Subcutaneous abdominal adipose tissue (tissue), 5 donors: ENCODE results near the gene ZNF793.
A peak's percentile ranks its signal among the peaks of the same experiment; 100 is the strongest.

Experiments used
- H3K27ac ChIP-seq: one replicate; pipeline ENCODE4 v1.7.0; 2013; ENCODE audit warnings: low read depth, mild to moderate bottlenecking, inconsistent platforms, low read length, moderate library complexity
- H3K27me3 ChIP-seq, 5 donors: one replicate each; pipeline ENCODE4 v1.7.0; 2013; ENCODE audit warnings: low read length in 5 of 5, inconsistent platforms in 1 of 5; ENCODE audit not compliant: control insufficient read depth in 5 of 5, insufficient read depth in 4 of 5
- H3K36me3 ChIP-seq, 5 donors: one replicate each; pipeline ENCODE4 v1.7.0; 2013; ENCODE audit warnings: low read length in 5 of 5; ENCODE audit not compliant: control insufficient read depth in 5 of 5, insufficient read depth in 5 of 5
- H3K4me1 ChIP-seq, 5 donors: one replicate each; pipeline ENCODE4 v1.7.0; 2013; ENCODE audit warnings: low read length in 5 of 5, mild to moderate bottlenecking in 3 of 5, moderate library complexity in 1 of 5; ENCODE audit not compliant: control insufficient read depth in 5 of 5, insufficient read depth in 5 of 5
- H3K4me3 ChIP-seq, 5 donors: one replicate each; pipeline ENCODE4 v1.7.0; 2013; ENCODE audit warnings: low read length in 5 of 5, low read depth in 1 of 5
- H3K9ac ChIP-seq, 5 donors: one replicate each; pipeline ENCODE4 v1.7.0; 2013; ENCODE audit warnings: low read length in 5 of 5, mild to moderate bottlenecking in 4 of 5, moderate library complexity in 3 of 5
- H3K9me3 ChIP-seq, 5 donors: one replicate each; pipeline ENCODE4 v1.7.0; 2013; ENCODE audit warnings: low read length in 5 of 5; ENCODE audit not compliant: control insufficient read depth in 5 of 5
- donor health status: healthy.
- donor health status: healthy.
- donor health status: healthy.
- donor health status: healthy.
- donor health status: healthy.

ZNF793 gene

GRCh38 chr19:37492213-37492612 lies 14.5 kb upstream of the ZNF793 start:
- Histone ChIP-seq H3K4me1 (no peaks in the 10 kb centered on the region), H3K27me3 (no peaks in the 10 kb centered on the region), H3K36me3 (no peaks in the 10 kb centered on the region), H3K9me3 (peaks cover 25 to 72% (median 61%) of the 10 kb centered on the region in 5 donors), H3K27ac (no peak overlapping the region), H3K9ac (no peak overlapping the region), H3K4me3 (peak overlapping the region in 2 of 5 donors; percentile 10 to 15)

GRCh38 chr19:37505958-37506386 lies 767 bp upstream of the ZNF793 start:
- H3K4me1 ChIP-seq = peaks cover 0 to 14% (median 4%) of the 10 kb centered on the region in 5 donors
- no peaks in the 10 kb centered on the region for H3K36me3 ChIP-seq
- peak overlapping the region; percentile 77 to 93 (median 82) for H3K4me3 ChIP-seq
- H3K9ac ChIP-seq = peak overlapping the region in 3 of 5 donors; percentile 60 to 76 (median 74)
- no peaks in the 10 kb centered on the region for H3K27me3 ChIP-seq
- peaks cover 19 to 54% (median 45%) of the 10 kb centered on the region in 5 donors for H3K9me3 ChIP-seq
- peak overlapping the region; percentile 61 for H3K27ac ChIP-seq

- Histone ChIP-seq H3K36me3 (peaks cover 0 to 3% (median 0%) of the 10 kb centered on the region in 5 donors), H3K27me3 (no peaks in the 10 kb centered on the region), H3K27ac (no peak overlapping the region), H3K9ac (peak overlapping the region in 4 of 5 donors; percentile 4 to 76 (median 67)), H3K4me3 (peak overlapping the region; percentile 77 to 93 (median 82)), H3K4me1 (peaks cover 0 to 14% (median 4%) of the 10 kb centered on the region in 5 donors), H3K9me3 (peaks cover 19 to 53% (median 47%) of the 10 kb centered on the region in 5 donors)
Observed at GRCh38 chr19:37507167-37507464, 377 bp downstream of the ZNF793 start.

DNA sequence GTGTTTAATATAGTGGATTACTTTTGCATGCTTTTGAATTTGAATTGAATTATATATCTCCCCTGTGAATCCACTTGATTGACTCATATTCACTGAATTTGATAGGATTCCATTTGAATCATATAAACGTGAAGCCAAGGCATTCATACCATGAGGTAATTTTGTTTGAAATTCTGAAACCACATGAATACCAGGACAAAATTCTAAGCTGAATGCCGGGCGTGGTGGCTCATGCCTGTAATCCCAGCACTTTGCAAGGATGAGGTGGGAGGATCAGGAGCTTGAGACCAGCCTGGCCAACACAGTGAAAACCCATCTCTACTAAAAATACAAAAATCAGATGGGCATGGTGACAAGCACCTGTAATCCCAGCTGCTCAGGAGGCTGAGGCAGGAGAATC lies 4.4 kb downstream of the ZNF793 start:
- peaks cover 0 to 8% (median 0%) of the 10 kb centered on the region in 5 donors for H3K36me3 ChIP-seq
- no peak overlapping the region for H3K9ac ChIP-seq
- peaks cover 14 to 45% (median 34%) of the 10 kb centered on the region in 5 donors for H3K9me3 ChIP-seq

DNA sequence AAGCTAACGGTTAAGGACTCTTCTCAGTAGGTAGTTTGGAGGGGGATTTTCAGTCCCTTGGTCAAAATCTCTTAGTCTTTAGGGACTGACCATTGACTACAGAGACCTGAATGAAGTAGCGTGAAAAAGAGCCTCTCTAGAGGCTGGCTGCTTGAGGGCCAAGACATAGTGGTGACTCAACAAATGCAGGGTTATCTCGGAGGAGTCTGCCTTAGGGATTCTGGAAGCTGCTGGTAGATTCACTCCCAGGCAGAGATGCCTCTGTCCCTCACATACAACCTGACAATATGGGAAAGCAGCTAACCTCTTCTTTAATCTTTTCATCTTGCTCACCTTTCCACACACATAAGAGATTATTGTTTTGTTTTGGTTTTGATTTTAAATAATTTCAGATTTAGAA lies 5.1 kb downstream of the ZNF793 start:
- H3K4me1 ChIP-seq = peaks cover 0 to 5% (median 0%) of the 10 kb centered on the region in 5 donors
- peak overlapping the region in 1 of 5 donors; percentile 15 for H3K4me3 ChIP-seq
- H3K9me3 ChIP-seq = peaks cover 12 to 42% (median 32%) of the 10 kb centered on the region in 5 donors
- H3K9ac ChIP-seq = no peak overlapping the region
- no peak overlapping the region for H3K27ac ChIP-seq
- peaks cover 0 to 8% (median 0%) of the 10 kb centered on the region in 5 donors for H3K36me3 ChIP-seq
- H3K27me3 ChIP-seq = no peaks in the 10 kb centered on the region

More for the DNA sequence above, 4.4 kb downstream of the ZNF793 start:
- Histone ChIP-seq H3K27me3 (no peaks in the 10 kb centered on the region), H3K27ac (no peak overlapping the region), H3K4me3 (no peak overlapping the region), H3K4me1 (peaks cover 0 to 9% (median 0%) of the 10 kb centered on the region in 5 donors)

- H3K27me3 ChIP-seq = no peaks in the 10 kb centered on the region
- H3K27ac ChIP-seq = no peak overlapping the region
- no peaks in the 10 kb centered on the region for H3K4me1 ChIP-seq
- no peak overlapping the region for H3K9ac ChIP-seq
- peaks cover 0 to 8% (median 0%) of the 10 kb centered on the region in 5 donors for H3K36me3 ChIP-seq
- peaks cover 8 to 42% (median 31%) of the 10 kb centered on the region in 5 donors for H3K9me3 ChIP-seq
- H3K4me3 ChIP-seq = peak overlapping the region in 1 of 5 donors; percentile 15
Observed at GRCh38 chr19:37513397-37513796, 6.7 kb downstream of the ZNF793 start.

- H3K4me3 ChIP-seq = peak overlapping the region in 3 of 5 donors; percentile 40 to 49 (median 49)
- no peaks in the 10 kb centered on the region for H3K4me1 ChIP-seq
- H3K27ac ChIP-seq = no peak overlapping the region
- H3K27me3 ChIP-seq = no peaks in the 10 kb centered on the region
- peaks cover 22 to 59% (median 40%) of the 10 kb centered on the region in 5 donors for H3K9me3 ChIP-seq
- peaks cover 4 to 21% (median 10%) of the 10 kb centered on the region in 5 donors for H3K36me3 ChIP-seq
- H3K9ac ChIP-seq = no peak overlapping the region
Observed at GRCh38 chr19:37519890-37520289, 13.2 kb downstream of the ZNF793 start.

DNA sequence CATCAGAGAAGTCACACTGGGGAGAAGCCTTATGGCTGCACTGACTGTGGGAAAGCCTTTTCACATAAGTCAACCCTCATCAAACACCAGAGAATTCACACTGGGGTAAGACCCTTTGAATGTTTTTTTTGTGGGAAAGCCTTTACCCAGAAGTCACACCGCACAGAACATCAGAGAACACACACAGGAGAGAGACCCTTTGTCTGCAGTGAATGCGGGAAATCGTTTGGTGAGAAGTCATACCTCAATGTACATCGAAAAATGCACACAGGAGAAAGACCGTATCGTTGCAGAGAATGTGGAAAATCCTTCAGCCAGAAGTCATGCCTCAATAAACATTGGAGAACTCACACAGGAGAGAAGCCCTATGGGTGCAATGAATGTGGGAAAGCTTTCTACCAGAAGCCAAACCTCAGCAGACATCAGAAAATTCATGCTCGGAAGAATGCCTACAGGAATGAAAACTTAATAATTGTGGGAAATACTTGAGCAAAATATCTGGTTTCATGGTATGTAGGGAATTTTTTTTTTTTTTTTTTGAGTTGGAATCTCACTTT lies 30.7 kb downstream of the ZNF793 start:
- H3K27me3 ChIP-seq = peaks cover 0 to 3% (median 0%) of the 10 kb centered on the region in 5 donors
- no peak overlapping the region for H3K27ac ChIP-seq
- peaks cover 14 to 49% (median 30%) of the 10 kb centered on the region in 5 donors for H3K36me3 ChIP-seq
- H3K9me3 ChIP-seq = peaks cover 37 to 81% (median 64%) of the 10 kb centered on the region in 5 donors
- peaks cover 0 to 6% (median 0%) of the 10 kb centered on the region in 5 donors for H3K4me1 ChIP-seq
- H3K4me3 ChIP-seq = peak overlapping the region; percentile 5 to 55 (median 18)
- peak overlapping the region in 1 of 5 donors; percentile 94 for H3K9ac ChIP-seq

DNA sequence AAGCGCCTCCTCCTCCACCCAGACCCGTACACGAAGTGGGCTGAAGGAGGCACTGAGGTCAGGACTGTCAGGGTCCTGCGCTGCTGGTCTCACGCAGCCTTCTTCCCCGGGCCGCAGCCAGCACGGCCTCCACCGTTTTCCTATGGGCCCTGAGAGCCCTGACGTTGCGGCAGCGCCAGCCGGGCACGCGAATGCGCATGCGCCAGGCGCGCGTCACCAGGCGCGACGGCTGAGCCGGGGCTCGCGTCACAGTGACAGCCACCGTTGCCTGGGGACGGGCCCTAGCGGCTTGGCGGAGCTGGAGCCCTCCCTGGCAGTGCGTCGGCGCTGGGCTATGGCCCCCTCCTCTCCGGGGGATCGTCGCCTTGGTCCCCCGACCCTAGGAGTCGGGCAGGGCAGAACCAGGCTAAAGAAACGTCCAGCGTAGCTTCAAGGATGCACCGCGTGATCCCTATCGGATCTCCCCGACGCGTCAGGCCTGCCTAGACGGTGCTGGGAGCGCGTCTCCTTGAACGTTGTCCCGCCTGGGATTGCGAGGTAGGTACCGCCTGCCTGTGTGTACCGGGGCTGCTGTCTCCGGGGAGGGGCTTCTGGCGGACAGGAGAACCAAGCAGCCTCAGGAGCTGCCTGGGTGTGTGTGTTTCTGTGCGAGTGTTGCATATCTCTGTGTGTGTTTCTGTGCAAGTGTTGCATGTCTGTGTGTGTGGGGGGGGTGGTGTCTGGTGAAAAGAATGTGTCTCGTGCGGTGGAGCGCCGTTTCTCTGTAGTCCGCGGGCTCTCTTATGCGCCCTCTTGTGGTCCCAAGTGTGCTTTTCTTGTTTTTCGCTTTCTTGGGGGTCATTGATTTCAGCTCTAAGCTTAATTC lies 44.6 kb downstream of the ZNF793 start:
- peaks cover 48 to 93% (median 88%) of the 10 kb centered on the region in 5 donors for H3K9me3 ChIP-seq
- no peak overlapping the region for H3K27ac ChIP-seq
- H3K36me3 ChIP-seq = no peaks in the 10 kb centered on the region
- no peak overlapping the region for H3K9ac ChIP-seq
- no peaks in the 10 kb centered on the region for H3K27me3 ChIP-seq
- H3K4me1 ChIP-seq = no peaks in the 10 kb centered on the region
- peak overlapping the region; percentile 41 to 67 (median 56) for H3K4me3 ChIP-seq

- no peaks in the 10 kb centered on the region for H3K4me1 ChIP-seq
- no peak overlapping the region for H3K9ac ChIP-seq
- H3K27me3 ChIP-seq = no peaks in the 10 kb centered on the region
- peaks cover 53 to 99% (median 89%) of the 10 kb centered on the region in 5 donors for H3K9me3 ChIP-seq
- H3K4me3 ChIP-seq = peak overlapping the region; percentile 5 to 61 (median 51)
- peaks cover 13 to 48% (median 26%) of the 10 kb centered on the region in 5 donors for H3K36me3 ChIP-seq
- no peak overlapping the region for H3K27ac ChIP-seq
Observed at GRCh38 chr19:37563518-37563917, 56.8 kb downstream of the ZNF793 start.
